AG04449 (cell line): ENCODE data around the gene ST6GALNAC4.

Experiments
- CTCF ChIA-PET: fragments of 350-600 bp; formaldehyde crosslinking; extraction: SDS; loops from one replicate; lab custom pipeline; 2021; ENCODE audit warnings: antibody characterized with exemption; lab: Yijun Ruan, JAX
- POLR2A ChIA-PET: fragments of 400-600, 350-600 bp; formaldehyde crosslinking; extraction: SDS; loops from one replicate; lab custom pipeline; 2020; ENCODE audit warnings: antibody characterized with exemption, inconsistent platforms; lab: Yijun Ruan, JAX
- DNase-seq: peaks from one replicate; pipeline ENCODE4 v3.0.0-alpha.2; 2010; ENCODE audit warnings: low read depth, low spot score
- H3K4me3 ChIP-seq: 2 replicates; pipeline ENCODE4 v1.5.1; 2011; ENCODE audit warnings: low read depth, mild to moderate bottlenecking, control low read depth, low read length
- TF ChIP-seq, protein P1 (sequence below): IDR thresholded peaks from one replicate; pipeline ENCODE4 v1.5.1; 2011; ENCODE audit warnings: mild to moderate bottlenecking, moderate library complexity, low read length, control low read depth, inconsistent platforms; ENCODE audit not compliant: insufficient read depth; ENCODE audit errors: missing control alignments

The ST6GALNAC4 gene

DNA sequence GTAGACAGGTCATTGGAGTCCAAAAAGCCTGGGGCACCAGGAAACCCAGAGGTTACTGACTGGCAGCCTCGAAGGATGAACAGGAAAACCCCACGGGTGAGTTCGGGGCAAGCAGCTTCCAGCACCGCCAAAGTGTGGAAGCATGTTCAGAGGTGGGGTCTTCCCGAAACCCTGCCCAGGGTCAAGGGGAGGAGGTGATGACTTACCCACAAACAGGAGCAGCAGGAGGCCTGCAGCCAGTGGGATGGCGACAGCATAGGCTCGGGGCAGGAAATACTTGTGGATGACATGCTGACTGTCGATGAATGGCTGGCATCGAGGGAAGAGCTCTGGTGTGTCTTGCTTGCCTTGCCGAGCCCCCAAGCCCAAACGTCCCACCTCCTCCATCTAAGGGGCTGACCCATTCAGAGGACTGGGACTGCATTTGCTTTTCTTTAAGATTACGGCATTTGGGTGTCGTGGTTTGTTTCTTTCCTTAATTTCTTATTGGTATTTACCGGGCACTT lies 19.6 kb upstream of the ST6GALNAC4 start:
- POLR2A ChIA-PET: no interaction called here

DNA sequence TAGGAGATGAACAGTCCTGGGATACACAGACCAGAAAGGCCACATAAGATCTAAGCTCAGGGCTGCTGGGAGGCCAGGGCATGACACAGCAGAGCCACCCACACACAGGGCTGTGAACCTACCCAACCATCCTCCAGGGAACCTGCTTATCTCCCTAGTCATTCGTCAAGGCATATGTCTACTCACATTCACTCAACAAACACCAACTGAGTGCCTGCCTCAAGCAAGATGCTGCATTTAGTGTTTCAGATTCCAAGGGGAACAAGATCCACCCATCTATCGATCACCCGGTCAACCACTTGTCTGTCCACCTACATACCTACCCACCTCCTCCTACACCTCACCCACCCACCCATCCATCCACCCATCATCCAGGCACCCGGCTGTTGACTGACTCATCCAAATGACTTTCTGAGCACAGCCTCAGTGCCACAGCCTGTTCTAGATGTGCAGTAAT lies 19.0 kb upstream of the ST6GALNAC4 start:
- no peak for DNase-seq
- CTCF ChIA-PET: interaction anchor here (4.4 to 14.3 kb wide), 3 partner anchors 7 to 180 kb away, joined by 23 to 149 read pairs (median 26); no protein-coding TSS in a partner anchor
- H3K4me3 ChIP-seq: peak overlapping the region; percentile 12; the same call in 1 of the 2 replicates
- TF ChIP-seq, protein P1, sequence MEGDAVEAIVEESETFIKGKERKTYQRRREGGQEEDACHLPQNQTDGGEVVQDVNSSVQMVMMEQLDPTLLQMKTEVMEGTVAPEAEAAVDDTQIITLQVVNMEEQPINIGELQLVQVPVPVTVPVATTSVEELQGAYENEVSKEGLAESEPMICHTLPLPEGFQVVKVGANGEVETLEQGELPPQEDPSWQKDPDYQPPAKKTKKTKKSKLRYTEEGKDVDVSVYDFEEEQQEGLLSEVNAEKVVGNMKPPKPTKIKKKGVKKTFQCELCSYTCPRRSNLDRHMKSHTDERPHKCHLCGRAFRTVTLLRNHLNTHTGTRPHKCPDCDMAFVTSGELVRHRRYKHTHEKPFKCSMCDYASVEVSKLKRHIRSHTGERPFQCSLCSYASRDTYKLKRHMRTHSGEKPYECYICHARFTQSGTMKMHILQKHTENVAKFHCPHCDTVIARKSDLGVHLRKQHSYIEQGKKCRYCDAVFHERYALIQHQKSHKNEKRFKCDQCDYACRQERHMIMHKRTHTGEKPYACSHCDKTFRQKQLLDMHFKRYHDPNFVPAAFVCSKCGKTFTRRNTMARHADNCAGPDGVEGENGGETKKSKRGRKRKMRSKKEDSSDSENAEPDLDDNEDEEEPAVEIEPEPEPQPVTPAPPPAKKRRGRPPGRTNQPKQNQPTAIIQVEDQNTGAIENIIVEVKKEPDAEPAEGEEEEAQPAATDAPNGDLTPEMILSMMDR: no peak
- POLR2A ChIA-PET: no interaction called here

More for the DNA sequence above, 19.6 kb upstream of the ST6GALNAC4 start:
- DNase-seq: no peak
- CTCF ChIA-PET: interaction anchor here (1.2 to 14.3 kb wide), 2 partner anchors 15 to 179 kb away, joined by 4 to 149 read pairs; no protein-coding TSS in a partner anchor
- H3K4me3 ChIP-seq: peak overlapping the region; percentile 68
- TF ChIP-seq, protein P1: no peak

DNA sequence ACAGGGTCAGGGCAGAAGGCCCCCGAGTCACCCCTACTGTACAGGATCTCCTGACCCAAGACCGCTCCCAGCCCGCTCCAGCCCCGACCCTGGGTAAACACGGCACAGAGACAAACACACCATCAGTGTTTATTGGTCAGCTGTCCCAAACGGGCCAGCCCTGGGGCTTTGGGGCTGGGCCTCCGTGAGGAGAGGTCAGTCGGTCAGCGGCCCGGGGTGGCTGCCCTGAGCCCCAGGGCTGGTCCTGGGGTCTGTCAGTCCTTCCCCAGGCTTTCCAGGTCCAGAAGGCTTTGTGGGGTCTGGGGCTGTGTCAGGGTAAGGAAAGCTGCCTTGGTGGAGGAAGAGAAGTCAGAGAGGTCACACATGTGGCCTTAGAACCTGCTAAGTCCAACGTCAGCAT lies 18.1 kb upstream of the ST6GALNAC4 start:
- ChIA-PET POLR2A (no interaction called here), CTCF (interaction anchor here (4.4 to 14.3 kb wide), 3 partner anchors 8 to 181 kb away, joined by 23 to 149 read pairs (median 26); no protein-coding TSS in a partner anchor)
- TF ChIP-seq, protein P1: no peak
- H3K4me3 ChIP-seq: no peak overlapping the region
- DNase-seq: no peak

DNA sequence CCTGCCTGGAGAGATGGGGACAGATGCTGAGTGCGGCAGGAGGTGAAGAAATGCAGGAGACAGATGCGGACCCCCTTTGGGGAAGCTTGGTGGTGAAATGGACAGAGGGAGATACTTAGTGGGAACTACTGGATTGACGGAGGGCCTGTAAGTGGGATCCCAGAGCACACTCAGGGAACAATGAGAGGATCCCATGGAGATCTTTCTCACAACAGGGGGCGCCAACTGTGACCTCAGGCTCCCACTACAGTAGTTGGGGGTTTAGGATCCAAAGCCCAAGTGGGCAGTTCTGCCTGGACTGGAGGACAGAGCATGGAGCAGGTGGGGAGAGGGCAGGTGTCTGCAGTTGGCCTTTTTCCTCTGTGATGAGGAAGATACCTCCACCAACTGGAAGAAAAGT lies 17.4 kb upstream of the ST6GALNAC4 start:
- DNase-seq: no peak
- TF ChIP-seq, protein P1: no peak
- ChIA-PET CTCF (interaction anchor here (4.4 to 14.3 kb wide), 3 partner anchors 9 to 181 kb away, joined by 23 to 149 read pairs (median 26); no protein-coding TSS in a partner anchor), POLR2A (no interaction called here)
- no peak overlapping the region for H3K4me3 ChIP-seq

DNA sequence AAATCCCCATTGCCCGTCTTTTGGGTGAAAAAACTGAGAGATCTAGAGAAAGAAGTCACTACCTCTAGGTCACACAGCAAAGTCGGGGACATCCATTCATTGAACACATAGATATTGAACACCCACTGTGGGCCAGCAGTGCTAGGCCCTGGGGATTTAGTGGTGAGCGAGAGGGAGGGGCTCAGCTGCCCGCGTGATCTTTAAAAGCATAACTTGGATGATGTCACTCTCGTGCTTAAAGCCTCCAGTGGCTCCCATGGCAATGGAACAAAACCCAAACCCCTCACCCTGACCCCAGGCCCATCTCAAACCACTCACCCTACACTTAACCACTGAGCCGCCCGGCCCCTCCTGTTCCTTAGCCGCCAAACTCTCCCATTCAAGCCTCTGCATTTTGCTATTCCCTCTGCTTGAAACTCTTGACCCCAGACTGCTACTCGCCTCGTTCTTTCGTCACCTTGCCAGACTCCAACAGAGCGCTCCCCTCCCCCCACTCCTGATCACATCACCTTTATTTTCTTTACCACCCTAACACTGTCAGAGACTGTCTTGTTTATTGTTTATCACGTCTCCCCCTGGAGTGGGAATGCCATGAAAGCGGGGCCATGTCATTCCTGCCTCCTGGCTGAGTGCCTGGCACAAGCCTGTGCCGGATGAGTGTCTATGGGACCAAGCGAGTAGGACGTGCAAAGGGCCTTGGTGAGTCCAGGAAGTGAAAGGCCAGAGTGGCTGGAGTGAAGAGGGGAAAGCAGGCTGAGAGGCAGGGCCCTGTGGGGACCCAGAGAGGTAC lies 14.4 kb upstream of the ST6GALNAC4 start:
- ChIA-PET POLR2A (no interaction called here), CTCF (interaction anchor here (1.5 to 4.7 kb wide), 7 partner anchors 12 to 187 kb away, joined by 3 to 26 read pairs (median 13); no protein-coding TSS in a partner anchor)
- DNase-seq: no peak
- H3K4me3 ChIP-seq: peak overlapping the region; percentile 70
- TF ChIP-seq, protein P1: no peak
